ENCODE data around the gene PGLYRP4. TPM values are rescaled to one million over a fixed set of nuclear protein-coding genes. Genes with fewer than 3 reads are reported as not detected.
"Not testable (repeated sequence)": the region's sequence is repeated elsewhere in the genome, so short reads cannot be mapped to it uniquely, and the experiment has no call there.

PGLYRP4 gene
- total RNA-seq, 1 donor from 2014 or later: not detected

DNA sequence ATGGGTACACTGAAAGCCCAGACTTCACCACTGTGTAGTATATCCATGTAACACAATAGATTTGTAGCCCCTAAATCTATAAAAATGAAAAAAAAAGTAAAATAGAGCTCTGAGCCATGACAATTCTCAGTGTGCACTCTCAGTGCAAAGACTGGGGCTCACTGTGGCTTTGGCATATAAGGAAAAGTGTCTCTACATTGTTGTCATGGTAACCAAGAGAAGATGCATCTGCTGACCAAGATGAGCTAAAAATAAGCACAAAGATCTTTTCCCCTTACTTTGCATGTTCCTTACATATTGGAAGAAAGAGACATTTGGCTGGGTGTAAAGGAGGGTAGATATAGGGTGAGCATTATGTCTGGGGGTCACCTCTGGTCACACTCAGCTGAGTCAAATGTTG is 12.0 kb downstream of the PGLYRP4 start:
- DNase-seq: no peak

DNA sequence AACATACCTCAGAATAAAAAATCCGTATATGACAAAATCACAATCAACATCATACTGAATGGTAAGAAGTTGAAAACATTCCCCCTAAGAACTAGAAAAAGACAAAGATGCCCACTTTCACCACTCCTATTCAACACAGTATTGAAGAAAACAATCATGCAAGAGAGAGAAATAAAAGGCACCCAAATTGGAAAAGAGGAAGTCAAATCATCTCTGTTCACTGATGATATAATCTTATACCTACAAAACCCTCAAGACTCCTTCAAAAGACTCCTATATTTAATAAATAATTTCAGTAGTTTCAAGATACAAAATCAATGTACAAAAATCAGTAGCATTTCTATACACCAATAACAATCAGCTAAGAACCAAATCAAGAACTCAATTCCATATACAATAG is 14.7 kb downstream of the PGLYRP4 start:
- DNase-seq: no peak

- DNase-seq: no peak
Observed at GRCh38 chr1:153324912-153325311, 23.7 kb downstream of the PGLYRP4 start.

GRCh38 chr1:153322568-153322967 is 26.1 kb downstream of the PGLYRP4 start:
- no peak for DNase-seq

GRCh38 chr1:153318145-153318544 is 30.5 kb downstream of the PGLYRP4 start:
- not testable (repeated sequence) for DNase-seq

DNA sequence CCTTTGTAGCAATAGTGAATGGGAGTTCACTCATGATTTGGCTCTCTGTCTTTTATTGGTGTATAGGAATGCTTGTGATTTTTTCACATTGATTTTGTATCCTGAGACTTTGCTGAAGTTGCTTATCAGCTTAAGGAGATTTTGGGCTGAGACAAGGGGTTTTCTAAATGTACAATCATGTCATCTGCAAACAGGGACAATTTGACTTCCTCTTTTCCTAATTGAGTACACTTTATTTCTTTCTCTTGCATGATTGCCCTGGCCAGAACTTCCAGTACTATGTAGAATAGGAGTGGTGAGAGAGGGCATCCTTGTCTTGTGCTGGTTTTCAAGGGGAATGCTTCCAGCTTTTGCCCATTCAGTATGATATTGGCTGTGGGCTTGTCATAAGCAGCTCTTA is 32.6 kb downstream of the PGLYRP4 start:
- DNase-seq: not testable (repeated sequence)

DNA sequence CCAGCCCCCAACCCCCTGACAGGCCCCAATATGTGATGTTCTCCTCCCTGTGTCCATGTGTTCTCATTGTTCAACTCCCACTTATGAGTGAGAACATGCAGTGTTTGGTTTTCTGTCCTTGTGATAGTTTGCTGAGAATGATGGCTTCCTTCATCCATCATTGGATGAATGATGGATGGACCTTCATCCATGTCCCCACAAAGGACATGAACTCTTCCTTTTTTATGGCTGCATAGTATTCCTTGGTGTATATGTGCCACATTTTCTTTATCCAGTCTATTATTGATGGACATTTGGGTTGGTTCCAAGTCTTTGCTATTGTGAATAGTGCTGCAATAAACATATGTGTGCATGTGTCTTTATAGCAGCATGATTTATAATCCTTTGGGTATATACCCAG is 34.3 kb downstream of the PGLYRP4 start:
- not testable (repeated sequence) for DNase-seq

DNA sequence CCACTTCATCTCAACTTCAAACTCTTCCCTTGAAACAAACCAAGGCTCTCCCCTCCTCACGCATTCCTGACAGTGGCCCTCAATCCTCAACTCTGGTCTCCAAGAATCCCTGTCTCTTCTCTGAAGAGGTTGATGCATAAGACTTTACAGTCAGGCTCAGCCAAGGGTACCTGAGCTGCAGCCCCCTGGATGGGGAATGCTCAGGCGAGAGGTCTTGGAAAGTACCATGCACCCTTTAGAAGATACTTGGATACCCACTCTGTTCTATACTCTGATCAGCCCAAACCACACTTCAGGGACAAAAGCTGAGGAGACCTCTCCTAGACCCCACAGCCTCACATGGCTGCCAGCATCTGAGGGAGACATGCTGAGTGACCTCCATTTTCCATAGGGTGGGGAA is 35.4 kb downstream of the PGLYRP4 start:
- no peak for DNase-seq

DNA sequence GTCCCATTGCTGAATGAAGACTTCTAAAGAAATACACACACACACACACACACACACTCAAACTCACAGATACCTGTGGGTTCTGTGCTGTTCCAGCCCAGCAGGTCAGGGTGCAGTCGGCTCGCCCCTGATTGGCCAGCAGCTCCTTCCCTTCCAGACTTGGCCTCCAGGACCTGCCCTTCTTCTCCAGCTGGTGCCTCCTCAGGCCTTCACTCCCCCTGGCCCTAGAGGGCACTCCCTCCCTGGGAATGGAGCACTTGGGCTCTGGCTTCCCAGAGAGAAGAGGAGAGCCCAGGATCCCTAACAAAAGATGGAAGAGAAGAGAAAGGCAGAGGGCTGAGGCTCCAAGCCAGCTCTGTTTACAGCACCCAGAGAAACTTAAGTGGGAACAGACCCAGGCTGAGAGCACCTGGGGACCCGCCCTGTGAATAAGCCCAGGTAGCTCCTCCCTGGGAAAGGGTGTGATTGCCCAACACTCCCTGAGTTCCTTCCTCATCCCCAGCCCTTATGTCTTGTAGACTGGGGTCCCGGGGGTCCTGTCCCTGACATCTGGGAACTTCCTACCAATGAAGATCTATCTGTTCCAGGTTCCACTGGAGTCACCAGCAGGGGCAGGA is 36.0 kb downstream of the PGLYRP4 start, which contains the start of gene PGLYRP3:
Gene PGLYRP3, minus strand, starts transcription at position 383 of the 617 bp plus-strand sequence. CDS start 2,287 bp downstream, outside the sequence.
- DNase-seq: no peak

DNA sequence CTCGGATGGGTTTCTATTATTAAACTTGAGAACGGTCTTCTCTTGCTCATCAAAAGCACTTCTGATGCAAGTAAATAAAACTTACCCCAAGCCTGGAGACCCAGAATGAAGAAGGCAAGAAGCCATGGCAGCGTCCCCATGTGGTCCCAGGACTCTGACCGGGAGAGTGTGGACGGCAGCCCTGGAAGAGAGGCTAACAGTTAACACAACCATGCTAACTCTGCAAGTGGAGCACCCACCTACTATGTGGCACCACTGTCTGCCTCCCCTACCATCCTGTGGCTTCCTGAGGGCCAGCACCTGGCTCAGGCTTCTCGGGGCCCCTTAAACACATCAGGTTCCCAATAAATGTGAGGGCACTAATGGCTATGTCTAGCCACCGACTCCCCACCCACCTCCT is 38.1 kb downstream of the PGLYRP4 start:
- DNase-seq: no peak

GRCh38 chr1:153309441-153309840 is 39.2 kb downstream of the PGLYRP4 start:
- DNase-seq: no peak

GRCh38 chr1:153308540-153308939 is 40.1 kb downstream of the PGLYRP4 start:
- DNase-seq: no peak

GRCh38 chr1:153307221-153307600 is 41.4 kb downstream of the PGLYRP4 start:
- no peak for DNase-seq

GRCh38 chr1:153306303-153307220 is 42.1 kb downstream of the PGLYRP4 start:
- DNase-seq: no peak

GRCh38 chr1:153305682-153306081 is 43.0 kb downstream of the PGLYRP4 start:
- no peak for DNase-seq

GRCh38 chr1:153302308-153302707 is 46.3 kb downstream of the PGLYRP4 start:
- DNase-seq: no peak

DNA sequence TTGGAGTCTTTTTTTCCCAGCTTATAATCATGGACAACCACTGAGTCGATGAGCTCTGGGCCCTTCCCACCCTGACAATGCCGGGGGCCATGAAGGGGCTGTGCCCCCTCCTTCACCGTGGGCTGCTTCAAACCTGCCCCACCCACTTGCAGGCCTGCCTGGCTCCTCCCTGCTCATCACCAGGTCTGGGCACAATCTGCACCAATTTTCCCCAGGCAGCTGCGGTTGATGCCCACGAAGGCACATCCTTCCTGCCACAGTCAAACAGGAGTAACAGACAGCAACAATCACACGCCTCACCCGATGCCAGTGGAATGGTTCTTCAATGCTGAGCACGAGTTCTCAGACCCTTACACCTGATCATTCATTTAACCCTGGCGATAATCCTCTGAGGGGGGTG is 54.8 kb downstream of the PGLYRP4 start:
- no peak for DNase-seq

DNA sequence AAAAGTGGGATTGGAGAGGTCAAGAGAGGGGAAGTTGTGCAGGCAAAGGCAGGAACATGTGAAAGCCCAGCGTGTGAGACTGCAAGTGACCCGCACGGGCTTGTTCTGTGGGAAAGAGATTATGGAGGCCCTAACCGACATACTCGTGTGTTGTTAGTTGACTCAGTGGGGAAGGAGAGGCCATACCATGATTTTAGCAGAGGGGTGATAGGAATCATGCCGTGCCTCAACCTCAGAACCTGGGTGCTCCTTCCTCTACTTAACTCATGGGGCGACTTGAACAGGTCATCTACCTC is 55.2 kb downstream of the PGLYRP4 start:
- no peak for DNase-seq

DNA sequence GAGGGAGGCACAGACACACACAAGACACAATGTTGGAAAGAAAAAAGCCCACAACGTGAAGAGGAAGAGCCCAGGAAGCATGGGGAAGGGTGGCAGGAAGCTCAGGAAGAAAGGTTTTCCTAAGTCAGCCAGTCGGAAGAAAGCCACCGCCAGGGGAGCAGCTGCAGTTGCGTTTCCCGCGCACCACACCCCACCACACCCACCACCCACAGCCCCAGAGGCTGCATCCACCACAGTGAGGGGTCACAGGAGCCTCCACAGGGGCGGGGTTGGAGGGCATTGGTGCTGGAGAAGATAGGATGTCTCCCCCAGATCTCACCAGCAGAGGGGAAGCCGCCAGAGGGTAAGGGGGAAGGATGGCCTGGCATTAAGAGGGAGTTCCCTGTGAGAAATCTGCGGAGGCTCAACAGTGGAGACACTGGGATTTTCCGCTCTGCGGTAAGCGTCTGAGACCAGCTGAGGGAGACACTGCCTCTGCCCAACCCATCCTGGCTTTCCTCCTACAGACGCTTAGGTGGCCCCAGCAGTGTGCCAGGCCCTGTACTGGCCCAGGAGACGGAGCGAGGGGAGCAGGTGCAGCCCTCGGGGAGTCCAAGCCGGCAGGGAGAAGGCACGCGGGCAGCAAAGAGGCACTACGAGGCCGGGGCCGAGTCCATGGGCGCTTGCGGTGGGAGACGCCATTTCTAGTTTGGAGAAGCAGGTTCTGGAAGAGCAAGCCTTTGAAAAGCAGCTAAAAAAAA is 55.7 kb downstream of the PGLYRP4 start:
- no peak for DNase-seq

GRCh38 chr1:153292185-153292584 is 56.5 kb downstream of the PGLYRP4 start:
- DNase-seq: no peak

DNA sequence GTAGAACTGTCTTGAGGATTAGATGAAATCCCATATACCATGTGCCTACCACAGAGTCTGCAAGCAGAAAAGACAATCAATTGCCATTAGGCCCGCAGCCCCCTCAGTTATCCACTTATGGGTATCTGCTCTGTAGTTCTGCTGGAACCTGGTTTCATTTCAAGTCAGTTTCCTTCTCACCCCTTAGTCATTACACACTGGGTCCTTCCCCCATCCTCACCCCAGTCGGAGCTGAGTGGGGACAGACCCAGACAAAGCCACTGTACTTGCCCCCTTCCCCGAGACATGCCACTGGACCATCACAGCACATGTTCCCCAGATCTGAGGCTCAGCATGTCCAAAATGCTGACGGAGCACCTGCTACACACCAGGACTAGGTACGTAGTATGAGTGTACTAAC is 57.1 kb downstream of the PGLYRP4 start:
- no peak for DNase-seq

GRCh38 chr1:153288634-153289275 is 59.9 kb downstream of the PGLYRP4 start:
- DNase-seq: no peak
